ENCODE measurements around the gene KLHL5. TPM values are rescaled to one million over a fixed set of nuclear protein-coding genes. Genes with fewer than 3 reads are reported as not detected.

The KLHL5 gene
- total RNA-seq, 4 donors from 2014 or later = 15.4 to 52.0 (median 33.2) TPM

DNA sequence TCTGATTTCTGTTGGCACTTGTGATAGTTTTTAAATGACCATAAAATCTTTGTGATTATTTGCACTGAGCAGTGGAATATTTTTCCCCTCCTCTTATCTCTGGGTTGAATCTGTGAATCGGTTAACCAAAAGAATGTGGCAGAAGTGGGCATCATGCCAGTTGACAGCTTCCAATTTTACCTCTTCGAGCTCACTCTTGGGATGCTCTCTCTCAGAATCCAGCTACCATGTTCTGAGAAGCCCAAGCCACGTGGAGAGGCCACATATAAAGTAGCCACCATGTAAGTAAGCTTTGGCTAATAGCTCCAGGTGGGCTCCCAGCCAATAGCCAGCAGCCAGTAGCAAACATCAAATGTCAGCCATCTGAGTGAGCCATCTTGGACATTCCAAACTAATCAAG lies 107.4 kb downstream of the KLHL5 start:
- H3K4me3 ChIP-seq = no peak overlapping the region
- no peaks in the 10 kb centered on the region for H3K36me3 ChIP-seq
- no peaks in the 10 kb centered on the region for H3K9me3 ChIP-seq
- intact Hi-C loops (cut with DNase I; ENCODE audit: low total_unique reads) = no loop called here
- no peak for TF ChIP-seq POLR2A (IDR thresholded peaks at IDR 0.05)
- TF ChIP-seq, protein P1, sequence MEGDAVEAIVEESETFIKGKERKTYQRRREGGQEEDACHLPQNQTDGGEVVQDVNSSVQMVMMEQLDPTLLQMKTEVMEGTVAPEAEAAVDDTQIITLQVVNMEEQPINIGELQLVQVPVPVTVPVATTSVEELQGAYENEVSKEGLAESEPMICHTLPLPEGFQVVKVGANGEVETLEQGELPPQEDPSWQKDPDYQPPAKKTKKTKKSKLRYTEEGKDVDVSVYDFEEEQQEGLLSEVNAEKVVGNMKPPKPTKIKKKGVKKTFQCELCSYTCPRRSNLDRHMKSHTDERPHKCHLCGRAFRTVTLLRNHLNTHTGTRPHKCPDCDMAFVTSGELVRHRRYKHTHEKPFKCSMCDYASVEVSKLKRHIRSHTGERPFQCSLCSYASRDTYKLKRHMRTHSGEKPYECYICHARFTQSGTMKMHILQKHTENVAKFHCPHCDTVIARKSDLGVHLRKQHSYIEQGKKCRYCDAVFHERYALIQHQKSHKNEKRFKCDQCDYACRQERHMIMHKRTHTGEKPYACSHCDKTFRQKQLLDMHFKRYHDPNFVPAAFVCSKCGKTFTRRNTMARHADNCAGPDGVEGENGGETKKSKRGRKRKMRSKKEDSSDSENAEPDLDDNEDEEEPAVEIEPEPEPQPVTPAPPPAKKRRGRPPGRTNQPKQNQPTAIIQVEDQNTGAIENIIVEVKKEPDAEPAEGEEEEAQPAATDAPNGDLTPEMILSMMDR (IDR thresholded peaks at IDR 0.05) = no peak
- DNase-seq = no peak
- H3K27me3 ChIP-seq = no peaks in the 10 kb centered on the region
- no peaks in the 10 kb centered on the region for H3K4me1 ChIP-seq
- no peak overlapping the region for H3K27ac ChIP-seq

DNA sequence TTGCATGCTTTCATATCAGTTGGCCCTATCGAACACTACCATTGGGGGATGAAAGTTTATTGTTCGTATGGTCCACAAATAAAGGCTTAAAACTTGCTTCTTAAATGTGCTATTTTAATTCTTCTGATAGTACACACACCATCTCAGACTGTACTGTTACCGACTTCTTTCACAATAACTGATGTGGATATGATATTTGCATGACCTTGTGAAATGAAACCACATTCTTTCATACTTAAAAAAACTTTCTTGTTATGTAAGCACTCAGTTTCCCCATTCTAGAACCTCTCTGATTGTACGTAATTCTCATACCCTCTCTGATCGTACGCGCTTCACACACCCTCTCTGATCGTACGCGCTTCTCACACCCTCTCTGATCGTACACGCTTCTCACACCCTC lies 108.3 kb downstream of the KLHL5 start:
- no peaks in the 10 kb centered on the region for H3K36me3 ChIP-seq
- no peak overlapping the region for H3K27ac ChIP-seq
- TF ChIP-seq, protein P1 (IDR thresholded peaks at IDR 0.05) = no peak
- DNase-seq = no peak
- no peaks in the 10 kb centered on the region for H3K9me3 ChIP-seq
- H3K4me1 ChIP-seq = no peaks in the 10 kb centered on the region
- H3K4me3 ChIP-seq = no peak overlapping the region
- intact Hi-C loops (cut with DNase I; ENCODE audit: low total_unique reads) = no loop called here
- no peaks in the 10 kb centered on the region for H3K27me3 ChIP-seq

Other genes with a start within 250 kb of the KLHL5 start
- 1 to 10 TPM; 1.5 to 10.0 (median 4.4) TPM for gene TLR6, start 205.4 kb upstream of the KLHL5 start, total RNA-seq
- gene FAM114A1, start 194.4 kb upstream of the KLHL5 start, total RNA-seq = 100 to 1,000 TPM in 1 of 4 donors, 10 to 100 TPM in 3; 41.2 to 273 (median 52.7) TPM
- under 1 TPM in 2 of 4 donors, not detected in 2; 0.37 to 0.41 TPM for gene TMEM156, start 29.8 kb upstream of the KLHL5 start, total RNA-seq
- gene WDR19, start 120.3 kb downstream of the KLHL5 start, total RNA-seq = 100 to 1,000 TPM in 1 of 4 donors, 10 to 100 TPM in 3; 37.4 to 129 (median 74.0) TPM

Data from uterus (tissue), 4 donors.